Fibroblast of pulmonary artery (primary cell): ENCODE results near the gene TMPRSS3.

ENCODE experiments used
- DNase-seq: peaks from one replicate; pipeline ENCODE4 v3.0.0-alpha.2; 2010; ENCODE audit warnings: low read depth
- H3K4me3 ChIP-seq: replicated peaks from 2 replicates; pipeline ENCODE4 v1.5.1; 2011; ENCODE audit warnings: low read depth, mild to moderate bottlenecking, control low read depth, low read length, moderate library complexity
- CTCF ChIP-seq: IDR thresholded peaks from 2 replicates; pipeline ENCODE4 v1.5.1; 2011; ENCODE audit warnings: mild to moderate bottlenecking, control low read depth, low read length, inconsistent platforms; ENCODE audit errors: missing control alignments

The TMPRSS3 gene

DNA sequence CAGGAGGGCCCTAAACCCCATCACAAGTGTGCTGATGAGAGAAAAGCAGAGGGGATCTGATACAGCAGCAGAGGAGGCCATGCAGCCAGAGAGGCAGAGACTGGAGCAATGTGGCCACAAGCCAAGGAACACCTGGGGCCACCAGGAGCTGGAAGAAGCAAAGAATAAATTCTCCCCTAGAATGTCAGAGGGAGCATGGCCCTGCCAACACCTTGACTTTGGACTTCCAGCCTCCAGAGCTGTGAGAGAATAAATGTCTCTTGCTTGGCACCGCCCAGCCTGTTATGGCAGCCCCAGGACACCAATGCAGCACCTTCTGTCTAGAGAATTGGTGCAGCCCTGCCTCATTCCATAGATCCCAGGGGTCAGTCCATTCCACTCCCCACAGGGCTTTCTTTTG lies 33.2 kb upstream of the TMPRSS3 start:
- H3K4me3 ChIP-seq: no peak overlapping the region

DNA sequence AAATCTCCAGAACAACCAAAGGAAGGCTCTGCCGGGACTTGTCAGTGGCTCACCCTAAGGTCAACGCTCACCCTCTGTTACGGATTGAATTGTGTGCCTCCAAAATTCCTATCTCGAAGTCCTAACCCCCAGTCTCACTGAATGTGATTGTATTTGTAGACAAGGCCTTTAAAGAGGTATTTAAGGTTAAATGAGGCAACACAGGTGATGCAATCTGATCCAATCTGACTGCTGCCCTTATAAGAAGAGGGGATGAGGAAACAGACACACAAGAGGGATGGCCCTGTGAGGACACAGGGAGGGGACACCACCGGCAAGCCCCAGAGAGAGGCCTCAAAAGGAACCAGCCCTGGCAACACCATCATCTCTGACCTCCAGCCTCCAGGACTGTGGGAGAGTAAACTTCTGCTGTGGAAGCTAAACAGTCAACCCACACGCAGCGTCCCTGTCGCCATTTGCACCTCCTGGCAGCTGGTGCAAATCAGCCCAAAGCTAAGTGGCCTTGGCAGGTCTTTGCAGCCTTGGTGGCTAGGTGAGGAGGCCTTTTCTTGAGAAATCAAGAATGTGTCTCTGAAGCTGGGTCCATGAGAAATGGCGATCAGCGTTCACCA lies 32.1 kb upstream of the TMPRSS3 start:
- TF ChIP-seq CTCF: no peak
- DNase-seq: no peak
- no peak overlapping the region for H3K4me3 ChIP-seq

More for the DNA sequence above, 33.2 kb upstream of the TMPRSS3 start:
- TF ChIP-seq CTCF: no peak
- DNase-seq: no peak

DNA sequence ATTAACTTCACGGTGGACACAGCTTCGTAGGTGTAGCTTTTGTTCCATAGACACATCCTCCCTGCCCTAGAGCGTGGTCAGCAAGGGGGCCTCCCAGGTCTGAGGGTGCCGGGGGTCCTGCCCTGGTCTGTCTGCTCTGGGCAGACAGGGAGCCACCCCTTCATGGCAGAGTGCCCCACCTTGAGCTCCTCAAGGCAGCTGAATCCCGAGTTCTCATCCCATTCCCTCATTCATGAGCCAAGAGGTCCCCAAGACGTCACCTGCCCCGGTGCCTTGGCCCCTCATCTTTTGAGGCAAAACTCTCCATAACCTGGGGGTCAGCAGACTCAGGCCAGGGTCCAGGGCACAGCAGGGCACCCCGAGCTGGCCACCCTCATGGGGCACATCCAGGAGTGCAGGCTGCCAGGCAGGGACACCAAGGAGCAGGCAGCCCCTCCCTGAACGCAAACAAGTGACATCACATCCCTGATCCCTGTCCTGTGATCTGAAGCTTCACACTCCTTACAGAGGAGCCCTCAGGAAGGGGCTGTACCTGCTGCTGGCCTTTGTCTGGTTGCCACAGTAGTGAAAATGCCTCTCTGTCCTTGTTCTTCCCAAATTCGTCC lies 31.1 kb upstream of the TMPRSS3 start:
- no peak for TF ChIP-seq CTCF
- DNase-seq: no peak
- H3K4me3 ChIP-seq: no peak overlapping the region

GRCh38 chr21:42426424-42426823 lies 30.6 kb upstream of the TMPRSS3 start:
- no peak overlapping the region for H3K4me3 ChIP-seq
- no peak for TF ChIP-seq CTCF
- DNase-seq: no peak

GRCh38 chr21:42425591-42425990 lies 29.7 kb upstream of the TMPRSS3 start:
- DNase-seq: no peak
- no peak for TF ChIP-seq CTCF
- H3K4me3 ChIP-seq: no peak overlapping the region

DNA sequence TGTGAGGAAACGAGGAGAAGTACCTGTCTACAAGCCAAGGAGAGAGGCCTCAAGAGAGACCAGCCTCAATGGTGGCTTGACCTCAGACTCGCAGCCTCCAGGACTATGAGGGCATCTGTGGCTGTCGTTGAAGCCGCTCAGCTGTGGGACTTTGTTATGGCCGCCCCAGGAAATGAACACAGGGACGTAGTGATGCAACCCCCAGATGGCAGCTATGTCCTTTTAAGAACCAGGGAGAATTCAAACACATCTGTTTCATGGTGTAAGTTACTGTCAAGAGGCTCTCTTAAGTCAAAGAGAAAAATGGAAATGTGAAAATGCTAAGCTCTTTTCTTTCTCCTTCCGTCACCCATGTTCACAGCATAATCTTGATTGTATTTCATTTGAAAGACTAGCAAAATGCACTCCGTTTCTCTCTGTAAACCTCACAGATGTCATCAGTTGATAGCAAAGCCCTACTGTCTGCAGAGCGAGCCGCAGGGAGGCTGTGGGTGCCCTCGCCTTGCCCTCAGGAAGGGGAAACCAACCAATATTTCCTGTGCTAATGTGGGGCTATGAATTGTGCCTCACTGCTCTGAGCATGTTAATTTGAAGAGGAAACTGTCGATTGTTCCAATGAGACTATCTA lies 29.2 kb upstream of the TMPRSS3 start:
- no peak for DNase-seq
- H3K4me3 ChIP-seq: no peak overlapping the region
- TF ChIP-seq CTCF: no peak
